H9 (cell line): Measurements from ENCODE around the gene DLST. TPM values are rescaled to one million over a fixed set of nuclear protein-coding genes. Genes with fewer than 3 reads are reported as not detected.

Source experiments
- DNase-seq: peaks from one replicate; pipeline ENCODE4 v3.0.0-alpha.2; 2017
- H2AFZ ChIP-seq: one replicate; pipeline ENCODE4 v1.6.1; 2013; ENCODE audit warnings: mild to moderate bottlenecking, low read length, control low read depth, moderate library complexity
- H2AK5ac ChIP-seq: 2 replicates; pipeline ENCODE4 v1.6.1; 2013; ENCODE audit warnings: low read length, control low read depth, mixed read lengths; ENCODE audit not compliant: insufficient read length
- H2BK120ac ChIP-seq: one replicate; pipeline ENCODE4 v1.6.1; 2013; ENCODE audit warnings: low read depth, mild to moderate bottlenecking, low read length, control low read depth, inconsistent platforms; ENCODE audit not compliant: poor library complexity, severe bottlenecking
- H2BK12ac ChIP-seq: 2 replicates; pipeline ENCODE4 v1.6.1; 2013; ENCODE audit warnings: low read length, control low read depth, mixed read lengths, low read depth; ENCODE audit not compliant: insufficient read length
- H2BK15ac ChIP-seq: 2 replicates; pipeline ENCODE4 v1.6.1; 2013; ENCODE audit warnings: low read depth, low read length, control low read depth
- H2BK20ac ChIP-seq: one replicate; pipeline ENCODE4 v1.6.1; 2013; ENCODE audit warnings: low read depth, mild to moderate bottlenecking, low read length, control low read depth, inconsistent platforms; ENCODE audit not compliant: poor library complexity, severe bottlenecking
- H2BK5ac ChIP-seq: 2 replicates; pipeline ENCODE4 v1.6.1; 2013; ENCODE audit warnings: low read length, control low read depth, mixed read lengths; ENCODE audit not compliant: insufficient read length
- H3K14ac ChIP-seq: 2 replicates; pipeline ENCODE4 v1.6.1; 2013; ENCODE audit warnings: low read length, control low read depth; ENCODE audit not compliant: insufficient read depth
- H3K18ac ChIP-seq: 2 replicates; pipeline ENCODE4 v1.6.1; 2013; ENCODE audit warnings: low read depth, mild to moderate bottlenecking, mixed read lengths, low read length, control low read depth; ENCODE audit not compliant: insufficient read length
- H3K23ac ChIP-seq: 2 replicates; pipeline ENCODE4 v1.6.1; 2013; ENCODE audit warnings: low read length, control low read depth, mixed read lengths, low read depth; ENCODE audit not compliant: insufficient read length
- H3K23me2 ChIP-seq: 2 replicates; pipeline ENCODE4 v1.6.1; 2013; ENCODE audit warnings: low read depth, mild to moderate bottlenecking, mixed read lengths, low read length, control low read depth; ENCODE audit not compliant: insufficient read length, poor library complexity, severe bottlenecking
- H3K27ac ChIP-seq: 2 replicates; pipeline ENCODE4 v1.5.1; 2013; ENCODE audit warnings: low read length, control low read depth, mixed read lengths, low read depth; ENCODE audit not compliant: insufficient read length
- H3K27me3 ChIP-seq: 2 replicates; pipeline ENCODE4 v1.6.1; 2013; ENCODE audit warnings: low read length, control low read depth, inconsistent platforms; ENCODE audit not compliant: insufficient read depth
- H3K4ac ChIP-seq: 2 replicates; pipeline ENCODE4 v1.6.1; 2013; ENCODE audit warnings: low read depth, mild to moderate bottlenecking, control low read depth, inconsistent platforms, low read length, moderate library complexity
- H3K4me1 ChIP-seq: 2 replicates; pipeline ENCODE4 v1.6.1; 2013; ENCODE audit warnings: low read length, control low read depth, inconsistent platforms; ENCODE audit not compliant: insufficient read depth
- H3K4me2 ChIP-seq: 2 replicates; pipeline ENCODE4 v1.6.1; 2013; ENCODE audit warnings: low read length, control low read depth, mixed read lengths; ENCODE audit not compliant: insufficient read length, insufficient read depth
- H3K56ac ChIP-seq: 2 replicates; pipeline ENCODE4 v1.6.1; 2013; ENCODE audit warnings: low read depth, mild to moderate bottlenecking, mixed read lengths, low read length, control low read depth; ENCODE audit not compliant: insufficient read length
- H3K79me1 ChIP-seq: 2 replicates; pipeline ENCODE4 v1.6.1; 2013; ENCODE audit warnings: low read depth, mild to moderate bottlenecking, moderate library complexity, low read length, control low read depth, inconsistent platforms; ENCODE audit not compliant: insufficient read depth, poor library complexity, severe bottlenecking
- H3K79me2 ChIP-seq: 2 replicates; pipeline ENCODE4 v1.6.1; 2013; ENCODE audit warnings: low read length, control low read depth, inconsistent platforms; ENCODE audit not compliant: insufficient read depth
- H3K9ac ChIP-seq: 2 replicates; pipeline ENCODE4 v1.6.1; 2013; ENCODE audit warnings: low read length, control low read depth, mixed read lengths; ENCODE audit not compliant: insufficient read length; ENCODE audit errors: extremely low read depth
- H3K9me3 ChIP-seq: one replicate; pipeline ENCODE4 v1.6.1; 2013; ENCODE audit warnings: low read depth, low read length, inconsistent platforms; ENCODE audit not compliant: control insufficient read depth
- H3T11ph ChIP-seq: one replicate; pipeline ENCODE4 v1.6.1; 2013; ENCODE audit warnings: mild to moderate bottlenecking, low read length, control low read depth, inconsistent platforms
- H4K20me1 ChIP-seq: one replicate; pipeline ENCODE4 v1.6.1; 2013; ENCODE audit not compliant: control insufficient read depth, insufficient read length, insufficient read depth
- H4K5ac ChIP-seq: 2 replicates; pipeline ENCODE4 v1.6.1; 2013; ENCODE audit warnings: low read depth, mild to moderate bottlenecking, mixed read lengths, low read length, control low read depth; ENCODE audit not compliant: insufficient read length
- H4K8ac ChIP-seq: replicated peaks from 2 replicates; pipeline ENCODE4 v1.6.1; 2013; ENCODE audit warnings: low read length, control low read depth, mixed read lengths, low read depth; ENCODE audit not compliant: insufficient read length
- H4K91ac ChIP-seq: 2 replicates; pipeline ENCODE4 v1.6.1; 2013; ENCODE audit warnings: low read depth, mild to moderate bottlenecking, moderate library complexity, mixed read lengths, low read length, control low read depth; ENCODE audit not compliant: insufficient read length
- H3K27ac Mint-ChIP-seq, 3 experiments: 2 replicates in 2 of 3; 3 replicates in 1 of 3; pipeline ENCODE4 v1.8.0; 2020 to 2021; ENCODE audit warnings: mixed read lengths in 3 of 3, mild to moderate bottlenecking in 1 of 3, moderate library complexity in 1 of 3
- H3K27me3 Mint-ChIP-seq: 2 replicates; pipeline ENCODE4 v1.8.0; 2021; ENCODE audit warnings: low read depth, mild to moderate bottlenecking, moderate library complexity, mixed read lengths
- H3K36me3 Mint-ChIP-seq, 3 experiments: 2 replicates in 2 of 3; 3 replicates in 1 of 3; pipeline ENCODE4 v1.8.0; 2020 to 2021; ENCODE audit warnings: low read depth in 3 of 3, mixed read lengths in 3 of 3; ENCODE audit not compliant: insufficient read depth in 1 of 3
- H3K4me1 Mint-ChIP-seq, 2 experiments: 2 replicates each; pipeline ENCODE4 v1.8.0; 2020; ENCODE audit warnings: mixed read lengths in 2 of 2
- H3K4me3 Mint-ChIP-seq, 2 experiments: 2 replicates in 1 of 2; 3 replicates in 1 of 2; pipeline ENCODE4 v1.8.0; 2020 to 2021; ENCODE audit warnings: mild to moderate bottlenecking in 2 of 2, mixed read lengths in 2 of 2, moderate library complexity in 1 of 2
- H3K9me3 Mint-ChIP-seq, 2 experiments: 2 replicates in 1 of 2; 3 replicates in 1 of 2; pipeline ENCODE4 v1.8.0; 2020; ENCODE audit warnings: mild to moderate bottlenecking in 2 of 2, mixed read lengths in 2 of 2, moderate library complexity in 1 of 2
- WGBS: extraction: QIAGEN DNeasy Blood & Tissue Kit; methylation state at CpG from one replicate; pipeline ENCODE4 v1.1.7; 2013; ENCODE audit warnings: missing lambda C conversion rate, low lambda C conversion rate, mixed read lengths; ENCODE audit not compliant: insufficient read length; ENCODE audit errors: extremely low coverage; 5-methylcytosine and 5-hydroxymethylcytosine counted together
- total RNA-seq: library from RNA; stranded (reverse); gene quantifications from 2 replicates; pipeline ENCODE4 v1.2.1, GENCODE V29; 2021
- TF ChIP-seq, protein P1 (sequence below): fragments of 200-600 bp; sonication (generic); conservative IDR thresholded peaks from 3 replicates; pipeline ENCODE4 v1.8.0; 2021; ENCODE audit warnings: antibody characterized with exemption, mild to moderate bottlenecking

Gene DLST
- total RNA-seq, 1 experiment from 2014 or later, result 116 TPM

DNA sequence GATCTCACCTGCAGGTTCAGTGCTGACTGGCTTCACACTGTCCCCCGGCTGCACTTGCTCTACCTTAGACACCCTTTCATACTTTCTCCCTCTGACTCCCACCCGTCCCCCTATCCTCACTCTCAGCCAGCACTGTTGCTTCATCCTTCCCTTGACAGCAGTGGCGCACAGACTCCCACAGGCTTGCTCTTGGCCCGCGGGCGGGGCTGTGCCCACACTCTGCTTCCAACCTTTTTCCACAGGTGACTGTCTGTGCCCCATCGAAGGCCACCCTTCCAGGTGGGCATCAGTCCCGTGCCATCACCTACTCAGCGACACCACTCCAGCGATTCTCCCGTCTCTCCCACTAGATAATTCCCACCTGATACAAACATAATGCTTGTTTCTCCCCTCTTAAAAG, 42.3 kb downstream of the DLST start:
- peak overlapping the region in 1 of 2 experiments; percentile 33; a peak in 1 of 5 replicates for H3K4me3 Mint-ChIP-seq
- H3K36me3 Mint-ChIP-seq, result peaks cover 0 to 5% (median 0%) of the 10 kb centered on the region in 3 experiments; a peak in 1 of 7 replicates
- no CpG with 5 or more reads among the region's 11 CpGs for WGBS

More for the DNA sequence above, 42.3 kb downstream of the DLST start:
- TF ChIP-seq, protein P1, sequence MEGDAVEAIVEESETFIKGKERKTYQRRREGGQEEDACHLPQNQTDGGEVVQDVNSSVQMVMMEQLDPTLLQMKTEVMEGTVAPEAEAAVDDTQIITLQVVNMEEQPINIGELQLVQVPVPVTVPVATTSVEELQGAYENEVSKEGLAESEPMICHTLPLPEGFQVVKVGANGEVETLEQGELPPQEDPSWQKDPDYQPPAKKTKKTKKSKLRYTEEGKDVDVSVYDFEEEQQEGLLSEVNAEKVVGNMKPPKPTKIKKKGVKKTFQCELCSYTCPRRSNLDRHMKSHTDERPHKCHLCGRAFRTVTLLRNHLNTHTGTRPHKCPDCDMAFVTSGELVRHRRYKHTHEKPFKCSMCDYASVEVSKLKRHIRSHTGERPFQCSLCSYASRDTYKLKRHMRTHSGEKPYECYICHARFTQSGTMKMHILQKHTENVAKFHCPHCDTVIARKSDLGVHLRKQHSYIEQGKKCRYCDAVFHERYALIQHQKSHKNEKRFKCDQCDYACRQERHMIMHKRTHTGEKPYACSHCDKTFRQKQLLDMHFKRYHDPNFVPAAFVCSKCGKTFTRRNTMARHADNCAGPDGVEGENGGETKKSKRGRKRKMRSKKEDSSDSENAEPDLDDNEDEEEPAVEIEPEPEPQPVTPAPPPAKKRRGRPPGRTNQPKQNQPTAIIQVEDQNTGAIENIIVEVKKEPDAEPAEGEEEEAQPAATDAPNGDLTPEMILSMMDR, result no peak
- Histone ChIP-seq H3T11ph (no peak overlapping the region), H2AFZ (no peak overlapping the region), H3K14ac (no peak overlapping the region), H3K9me3 (no peaks in the 10 kb centered on the region), H2AK5ac (no peak overlapping the region), H3K27me3 (no peaks in the 10 kb centered on the region), H2BK15ac (no peak overlapping the region), H3K56ac (no peak overlapping the region), H3K27ac (no peak overlapping the region), H3K23ac (no peak overlapping the region), H3K79me1 (no peaks in the 10 kb centered on the region), H2BK20ac (no peak overlapping the region), H4K8ac (no peak overlapping the region), H3K4me2 (no peak overlapping the region), H2BK5ac (no peak overlapping the region), H2BK12ac (no peak overlapping the region), H2BK120ac (no peak overlapping the region), H3K4me1 (no peaks in the 10 kb centered on the region), H3K4ac (no peak overlapping the region), H4K20me1 (no peaks in the 10 kb centered on the region), H3K23me2 (peaks cover 4% of the 10 kb centered on the region), H3K18ac (no peak overlapping the region), H4K91ac (no peak overlapping the region), H3K9ac (no peak overlapping the region), H3K79me2 (no peaks in the 10 kb centered on the region), H4K5ac (no peak overlapping the region)
- Mint-ChIP-seq H3K27me3 (peaks cover 8% of the 10 kb centered on the region), H3K27ac (no peak overlapping the region; a peak in 1 of 7 replicates), H3K4me1 (peaks cover 5 to 6% of the 10 kb centered on the region in 2 experiments; a peak in 3 of 4 replicates), H3K9me3 (no peaks in the 10 kb centered on the region)
- DNase-seq, result no peak
